ENCODE results near the gene CDH22.

- TF ChIP-seq CTCF (IDR thresholded peaks at IDR 0.05) (no peak), POLR2AphosphoS5 (IDR thresholded peaks at IDR 0.05; ENCODE audit: insufficient read depth in 1 of 2, low read depth in 1 of 2) (no peak)
These were observed 166.2 kb downstream of the CDH22 start for GRCh38 chr20:46142124-46142523.
